ENCODE results near the gene PRR23E.

DNA sequence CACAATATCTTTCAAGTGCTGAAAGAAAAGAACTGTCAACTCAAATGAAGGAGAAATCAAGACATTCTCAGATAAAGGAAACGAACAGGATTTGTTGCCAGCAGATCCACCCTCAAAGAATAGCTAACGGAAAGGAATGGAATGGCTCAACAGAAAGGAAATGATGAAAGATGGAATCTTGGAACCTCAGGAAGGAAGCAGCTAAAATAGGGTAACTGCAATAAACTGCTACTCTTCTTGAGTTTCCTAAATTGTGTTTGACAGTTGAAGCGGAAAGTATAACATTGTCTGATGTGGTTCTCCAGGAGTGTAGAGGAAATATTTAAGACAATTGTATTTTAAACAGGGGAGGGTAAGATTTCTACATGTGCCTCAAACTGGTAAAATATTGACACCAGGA lies 22.0 kb downstream of the PRR23E start:
- TF ChIP-seq, protein P1, sequence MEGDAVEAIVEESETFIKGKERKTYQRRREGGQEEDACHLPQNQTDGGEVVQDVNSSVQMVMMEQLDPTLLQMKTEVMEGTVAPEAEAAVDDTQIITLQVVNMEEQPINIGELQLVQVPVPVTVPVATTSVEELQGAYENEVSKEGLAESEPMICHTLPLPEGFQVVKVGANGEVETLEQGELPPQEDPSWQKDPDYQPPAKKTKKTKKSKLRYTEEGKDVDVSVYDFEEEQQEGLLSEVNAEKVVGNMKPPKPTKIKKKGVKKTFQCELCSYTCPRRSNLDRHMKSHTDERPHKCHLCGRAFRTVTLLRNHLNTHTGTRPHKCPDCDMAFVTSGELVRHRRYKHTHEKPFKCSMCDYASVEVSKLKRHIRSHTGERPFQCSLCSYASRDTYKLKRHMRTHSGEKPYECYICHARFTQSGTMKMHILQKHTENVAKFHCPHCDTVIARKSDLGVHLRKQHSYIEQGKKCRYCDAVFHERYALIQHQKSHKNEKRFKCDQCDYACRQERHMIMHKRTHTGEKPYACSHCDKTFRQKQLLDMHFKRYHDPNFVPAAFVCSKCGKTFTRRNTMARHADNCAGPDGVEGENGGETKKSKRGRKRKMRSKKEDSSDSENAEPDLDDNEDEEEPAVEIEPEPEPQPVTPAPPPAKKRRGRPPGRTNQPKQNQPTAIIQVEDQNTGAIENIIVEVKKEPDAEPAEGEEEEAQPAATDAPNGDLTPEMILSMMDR (IDR thresholded peaks at IDR 0.05) = no peak
- no peak for TF ChIP-seq POLR2A (IDR thresholded peaks at IDR 0.05)
